Thyroid gland (tissue), 4 donors: ENCODE results near the gene TMEM19.

Experiments used
- CTCF ChIP-seq, 6 experiments: fragments of 200-600 bp in 3 of 6; fragments of 450-650 bp in 3 of 6; sonication (generic) in 3 of 6; IDR thresholded peaks; one replicate each; pipeline ENCODE4 v1.5.1; 2016 to 2019; ENCODE audit warnings: antibody characterized with exemption in 6 of 6, mild to moderate bottlenecking in 2 of 6, inconsistent platforms in 1 of 6, moderate library complexity in 1 of 6
- POLR2A ChIP-seq, 2 donors: fragments of 450-650 bp; IDR thresholded peaks; one replicate each; pipeline ENCODE4 v1.6.1; 2017; ENCODE audit warnings: antibody characterized with exemption in 2 of 2, mild to moderate bottlenecking in 2 of 2, moderate library complexity in 1 of 2

- no peak for TF ChIP-seq CTCF (IDR thresholded peaks at IDR 0.05)
- TF ChIP-seq POLR2A (IDR thresholded peaks at IDR 0.05): no peak
Measured at GRCh38 chr12:71662849-71663560, 22.9 kb upstream of the TMEM19 start.
